K562 (cell line): ENCODE results near the gene DNAJB12. TPM values are rescaled to one million over a fixed set of nuclear protein-coding genes. Genes with fewer than 3 reads are reported as not detected.

Experiments
- ETV1 ChIP-seq: fragments of 450-650 bp; conservative IDR thresholded peaks from 2 replicates; pipeline ENCODE4 v1.6.1; 2016; ENCODE audit warnings: missing genetic modification characterization, control low read depth, low read depth, missing compliant biosample characterization
- FOXA3 ChIP-seq, 2 experiments: fragments of 450-650 bp in 1 of 2; sonication (generic) in 1 of 2; formaldehyde crosslinking; IDR thresholded peaks in 1 of 2; conservative IDR thresholded peaks in 1 of 2; 2 replicates each; pipeline versions ENCODE4 v1.4.0 to v1.8.0; 2020 to 2022; ENCODE audit warnings: mild to moderate bottlenecking in 2 of 2, missing genetic modification reagents in 1 of 2
- FOXK2 ChIP-seq, 2 experiments: fragments of 450-650 bp; IDR thresholded peaks in 1 of 2; conservative IDR thresholded peaks in 1 of 2; 2 replicates each; pipeline ENCODE4 v1.6.1; 2016; ENCODE audit warnings: low read depth in 2 of 2, mild to moderate bottlenecking in 1 of 2
- MED1 ChIP-seq: sonication (generic); formaldehyde crosslinking; IDR thresholded peaks from 2 replicates; pipeline ENCODE4 v1.8.1; 2023; ENCODE audit warnings: missing genetic modification reagents, borderline replicate concordance
- polyA plus RNA-seq, 8 experiments: library from polyadenylated mRNA; depleted of rRNA in 4 of 8; stranded (reverse) in 5 of 8; unstranded in 3 of 8; fragments of >200 nt; fragmentation: Nextera tagmentation in 2 of 8; fragmentation: Illumina TruSeq in 1 of 8; extraction: Ambion mirVana in 2 of 8; extraction: Trizol in 1 of 8; gene quantifications; 2 replicates each; pipeline versions ENCODE4 v1.2.1 to v1.2.3, GENCODE V29; 2011 to 2014; ENCODE audit warnings: inconsistent platforms in 1 of 8, missing spikeins in 1 of 8
- total RNA-seq, 7 experiments: library from RNA; depleted of rRNA in 6 of 7; stranded (reverse); fragments of >200 nt in 6 of 7; fragmentation: Illumina TruSeq in 2 of 7; extraction: Trizol in 2 of 7; gene quantifications; 2 replicates each; pipeline versions ENCODE4 v1.2.1 to v1.2.3, GENCODE V29; 2011 to 2021; ENCODE audit warnings: low replicate concordance in 1 of 7
- TF ChIP-seq, protein P1 (sequence below): fragments of 450-650 bp; IDR thresholded peaks from 2 replicates; pipeline ENCODE4 v1.6.1; 2016; ENCODE audit warnings: mild to moderate bottlenecking, moderate library complexity
- TF ChIP-seq, protein P2 (sequence below): sonication (generic); formaldehyde crosslinking; IDR thresholded peaks from 2 replicates; pipeline ENCODE4 v1.8.0; 2022; ENCODE audit warnings: missing genetic modification reagents, mild to moderate bottlenecking, borderline replicate concordance

The DNAJB12 gene
- total and polyA plus RNA-seq, 9 of the 15 experiments (the other 6 are each of a cell fraction or from before 2014, with no cell fraction given) = 3.5 to 31.5 (median 20.3) TPM

DNA sequence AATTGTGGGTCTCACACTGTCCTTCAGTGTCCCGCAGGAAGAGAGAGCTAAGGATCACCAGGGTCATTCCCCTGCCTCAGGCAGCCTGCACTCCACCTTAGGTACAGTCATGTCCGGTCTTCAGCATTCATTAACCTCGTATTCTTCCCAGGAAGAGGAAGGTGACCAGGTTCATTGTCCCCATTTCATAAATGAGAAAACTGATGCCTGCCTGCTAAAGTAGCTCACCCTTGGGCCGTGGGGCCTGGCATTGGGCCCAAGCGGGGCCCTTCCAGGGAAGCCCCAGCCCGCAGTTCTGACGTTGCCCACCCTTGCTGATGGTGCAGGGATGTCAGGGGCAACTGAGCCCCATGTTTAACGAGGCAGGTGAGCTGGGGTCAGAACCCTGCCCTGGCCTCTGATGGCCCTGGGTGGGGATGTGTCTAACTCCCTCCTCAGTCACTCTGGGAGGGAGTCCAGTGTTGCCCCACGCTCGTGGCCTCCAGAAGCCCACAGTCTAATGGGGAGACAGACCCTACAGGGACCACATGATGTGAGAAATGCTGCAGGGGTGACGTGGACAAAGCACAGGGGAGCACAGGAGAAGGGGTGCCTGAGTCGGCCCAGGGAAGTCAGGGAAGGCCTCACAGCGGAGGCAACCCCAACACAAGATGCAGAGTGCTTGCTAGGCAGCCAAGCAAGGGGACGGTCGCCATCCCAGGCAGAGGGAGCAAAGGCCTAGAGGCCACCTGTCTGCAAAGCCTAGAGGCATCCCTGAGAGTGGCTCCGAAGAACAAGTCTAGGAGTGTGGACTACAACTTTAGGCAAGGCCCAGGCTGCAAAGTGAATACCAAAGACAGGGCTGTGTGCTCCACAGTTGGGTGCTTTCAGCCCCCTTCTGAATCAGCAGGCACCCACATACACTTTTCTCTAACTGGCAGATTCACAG lies 55.9 kb downstream of the DNAJB12 start (continued):
- TF ChIP-seq, protein P1, sequence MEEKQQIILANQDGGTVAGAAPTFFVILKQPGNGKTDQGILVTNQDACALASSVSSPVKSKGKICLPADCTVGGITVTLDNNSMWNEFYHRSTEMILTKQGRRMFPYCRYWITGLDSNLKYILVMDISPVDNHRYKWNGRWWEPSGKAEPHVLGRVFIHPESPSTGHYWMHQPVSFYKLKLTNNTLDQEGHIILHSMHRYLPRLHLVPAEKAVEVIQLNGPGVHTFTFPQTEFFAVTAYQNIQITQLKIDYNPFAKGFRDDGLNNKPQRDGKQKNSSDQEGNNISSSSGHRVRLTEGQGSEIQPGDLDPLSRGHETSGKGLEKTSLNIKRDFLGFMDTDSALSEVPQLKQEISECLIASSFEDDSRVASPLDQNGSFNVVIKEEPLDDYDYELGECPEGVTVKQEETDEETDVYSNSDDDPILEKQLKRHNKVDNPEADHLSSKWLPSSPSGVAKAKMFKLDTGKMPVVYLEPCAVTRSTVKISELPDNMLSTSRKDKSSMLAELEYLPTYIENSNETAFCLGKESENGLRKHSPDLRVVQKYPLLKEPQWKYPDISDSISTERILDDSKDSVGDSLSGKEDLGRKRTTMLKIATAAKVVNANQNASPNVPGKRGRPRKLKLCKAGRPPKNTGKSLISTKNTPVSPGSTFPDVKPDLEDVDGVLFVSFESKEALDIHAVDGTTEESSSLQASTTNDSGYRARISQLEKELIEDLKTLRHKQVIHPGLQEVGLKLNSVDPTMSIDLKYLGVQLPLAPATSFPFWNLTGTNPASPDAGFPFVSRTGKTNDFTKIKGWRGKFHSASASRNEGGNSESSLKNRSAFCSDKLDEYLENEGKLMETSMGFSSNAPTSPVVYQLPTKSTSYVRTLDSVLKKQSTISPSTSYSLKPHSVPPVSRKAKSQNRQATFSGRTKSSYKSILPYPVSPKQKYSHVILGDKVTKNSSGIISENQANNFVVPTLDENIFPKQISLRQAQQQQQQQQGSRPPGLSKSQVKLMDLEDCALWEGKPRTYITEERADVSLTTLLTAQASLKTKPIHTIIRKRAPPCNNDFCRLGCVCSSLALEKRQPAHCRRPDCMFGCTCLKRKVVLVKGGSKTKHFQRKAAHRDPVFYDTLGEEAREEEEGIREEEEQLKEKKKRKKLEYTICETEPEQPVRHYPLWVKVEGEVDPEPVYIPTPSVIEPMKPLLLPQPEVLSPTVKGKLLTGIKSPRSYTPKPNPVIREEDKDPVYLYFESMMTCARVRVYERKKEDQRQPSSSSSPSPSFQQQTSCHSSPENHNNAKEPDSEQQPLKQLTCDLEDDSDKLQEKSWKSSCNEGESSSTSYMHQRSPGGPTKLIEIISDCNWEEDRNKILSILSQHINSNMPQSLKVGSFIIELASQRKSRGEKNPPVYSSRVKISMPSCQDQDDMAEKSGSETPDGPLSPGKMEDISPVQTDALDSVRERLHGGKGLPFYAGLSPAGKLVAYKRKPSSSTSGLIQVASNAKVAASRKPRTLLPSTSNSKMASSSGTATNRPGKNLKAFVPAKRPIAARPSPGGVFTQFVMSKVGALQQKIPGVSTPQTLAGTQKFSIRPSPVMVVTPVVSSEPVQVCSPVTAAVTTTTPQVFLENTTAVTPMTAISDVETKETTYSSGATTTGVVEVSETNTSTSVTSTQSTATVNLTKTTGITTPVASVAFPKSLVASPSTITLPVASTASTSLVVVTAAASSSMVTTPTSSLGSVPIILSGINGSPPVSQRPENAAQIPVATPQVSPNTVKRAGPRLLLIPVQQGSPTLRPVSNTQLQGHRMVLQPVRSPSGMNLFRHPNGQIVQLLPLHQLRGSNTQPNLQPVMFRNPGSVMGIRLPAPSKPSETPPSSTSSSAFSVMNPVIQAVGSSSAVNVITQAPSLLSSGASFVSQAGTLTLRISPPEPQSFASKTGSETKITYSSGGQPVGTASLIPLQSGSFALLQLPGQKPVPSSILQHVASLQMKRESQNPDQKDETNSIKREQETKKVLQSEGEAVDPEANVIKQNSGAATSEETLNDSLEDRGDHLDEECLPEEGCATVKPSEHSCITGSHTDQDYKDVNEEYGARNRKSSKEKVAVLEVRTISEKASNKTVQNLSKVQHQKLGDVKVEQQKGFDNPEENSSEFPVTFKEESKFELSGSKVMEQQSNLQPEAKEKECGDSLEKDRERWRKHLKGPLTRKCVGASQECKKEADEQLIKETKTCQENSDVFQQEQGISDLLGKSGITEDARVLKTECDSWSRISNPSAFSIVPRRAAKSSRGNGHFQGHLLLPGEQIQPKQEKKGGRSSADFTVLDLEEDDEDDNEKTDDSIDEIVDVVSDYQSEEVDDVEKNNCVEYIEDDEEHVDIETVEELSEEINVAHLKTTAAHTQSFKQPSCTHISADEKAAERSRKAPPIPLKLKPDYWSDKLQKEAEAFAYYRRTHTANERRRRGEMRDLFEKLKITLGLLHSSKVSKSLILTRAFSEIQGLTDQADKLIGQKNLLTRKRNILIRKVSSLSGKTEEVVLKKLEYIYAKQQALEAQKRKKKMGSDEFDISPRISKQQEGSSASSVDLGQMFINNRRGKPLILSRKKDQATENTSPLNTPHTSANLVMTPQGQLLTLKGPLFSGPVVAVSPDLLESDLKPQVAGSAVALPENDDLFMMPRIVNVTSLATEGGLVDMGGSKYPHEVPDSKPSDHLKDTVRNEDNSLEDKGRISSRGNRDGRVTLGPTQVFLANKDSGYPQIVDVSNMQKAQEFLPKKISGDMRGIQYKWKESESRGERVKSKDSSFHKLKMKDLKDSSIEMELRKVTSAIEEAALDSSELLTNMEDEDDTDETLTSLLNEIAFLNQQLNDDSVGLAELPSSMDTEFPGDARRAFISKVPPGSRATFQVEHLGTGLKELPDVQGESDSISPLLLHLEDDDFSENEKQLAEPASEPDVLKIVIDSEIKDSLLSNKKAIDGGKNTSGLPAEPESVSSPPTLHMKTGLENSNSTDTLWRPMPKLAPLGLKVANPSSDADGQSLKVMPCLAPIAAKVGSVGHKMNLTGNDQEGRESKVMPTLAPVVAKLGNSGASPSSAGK = no peak
- peak in 1 of 2 experiments; percentile 0; a peak in 1 of 4 replicates for TF ChIP-seq FOXK2 (conservative IDR thresholded peaks at IDR 0.05 in 1 of 2, IDR thresholded peaks at IDR 0.05 in 1 of 2; ENCODE audit: low read depth in 2 of 2)
- TF ChIP-seq ETV1 (tag) = 0 out of 2 replicates have a peak, but pooled peaks have one; percentile 29
- TF ChIP-seq, protein P2, sequence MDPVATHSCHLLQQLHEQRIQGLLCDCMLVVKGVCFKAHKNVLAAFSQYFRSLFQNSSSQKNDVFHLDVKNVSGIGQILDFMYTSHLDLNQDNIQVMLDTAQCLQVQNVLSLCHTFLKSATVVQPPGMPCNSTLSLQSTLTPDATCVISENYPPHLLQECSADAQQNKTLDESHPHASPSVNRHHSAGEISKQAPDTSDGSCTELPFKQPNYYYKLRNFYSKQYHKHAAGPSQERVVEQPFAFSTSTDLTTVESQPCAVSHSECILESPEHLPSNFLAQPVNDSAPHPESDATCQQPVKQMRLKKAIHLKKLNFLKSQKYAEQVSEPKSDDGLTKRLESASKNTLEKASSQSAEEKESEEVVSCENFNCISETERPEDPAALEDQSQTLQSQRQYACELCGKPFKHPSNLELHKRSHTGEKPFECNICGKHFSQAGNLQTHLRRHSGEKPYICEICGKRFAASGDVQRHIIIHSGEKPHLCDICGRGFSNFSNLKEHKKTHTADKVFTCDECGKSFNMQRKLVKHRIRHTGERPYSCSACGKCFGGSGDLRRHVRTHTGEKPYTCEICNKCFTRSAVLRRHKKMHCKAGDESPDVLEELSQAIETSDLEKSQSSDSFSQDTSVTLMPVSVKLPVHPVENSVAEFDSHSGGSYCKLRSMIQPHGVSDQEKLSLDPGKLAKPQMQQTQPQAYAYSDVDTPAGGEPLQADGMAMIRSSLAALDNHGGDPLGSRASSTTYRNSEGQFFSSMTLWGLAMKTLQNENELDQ = no peak
- 0 out of 2 replicates have a peak, but pooled peaks have one; percentile 64 for TF ChIP-seq MED1 (CRISPR knock-in tag)
- TF ChIP-seq FOXA3 (CRISPR knock-in tag; conservative IDR thresholded peaks at IDR 0.05 in 1 of 2, IDR thresholded peaks at IDR 0.05 in 1 of 2) = peak in 1 of 2 experiments; percentile 29; a peak in 1 of 4 replicates
